Measurements from ENCODE around the gene DYRK3. TPM values are rescaled to one million over a fixed set of nuclear protein-coding genes. Genes with fewer than 3 reads are reported as not detected.
A peak's percentile ranks its signal among the peaks of the same experiment; 100 is the strongest.

Gene DYRK3
- total and polyA plus RNA-seq, 2 of the 13 experiments (the other 11 are each of a cell fraction or from before 2014, with no cell fraction given) = 0.48 to 2.8 TPM

DNA sequence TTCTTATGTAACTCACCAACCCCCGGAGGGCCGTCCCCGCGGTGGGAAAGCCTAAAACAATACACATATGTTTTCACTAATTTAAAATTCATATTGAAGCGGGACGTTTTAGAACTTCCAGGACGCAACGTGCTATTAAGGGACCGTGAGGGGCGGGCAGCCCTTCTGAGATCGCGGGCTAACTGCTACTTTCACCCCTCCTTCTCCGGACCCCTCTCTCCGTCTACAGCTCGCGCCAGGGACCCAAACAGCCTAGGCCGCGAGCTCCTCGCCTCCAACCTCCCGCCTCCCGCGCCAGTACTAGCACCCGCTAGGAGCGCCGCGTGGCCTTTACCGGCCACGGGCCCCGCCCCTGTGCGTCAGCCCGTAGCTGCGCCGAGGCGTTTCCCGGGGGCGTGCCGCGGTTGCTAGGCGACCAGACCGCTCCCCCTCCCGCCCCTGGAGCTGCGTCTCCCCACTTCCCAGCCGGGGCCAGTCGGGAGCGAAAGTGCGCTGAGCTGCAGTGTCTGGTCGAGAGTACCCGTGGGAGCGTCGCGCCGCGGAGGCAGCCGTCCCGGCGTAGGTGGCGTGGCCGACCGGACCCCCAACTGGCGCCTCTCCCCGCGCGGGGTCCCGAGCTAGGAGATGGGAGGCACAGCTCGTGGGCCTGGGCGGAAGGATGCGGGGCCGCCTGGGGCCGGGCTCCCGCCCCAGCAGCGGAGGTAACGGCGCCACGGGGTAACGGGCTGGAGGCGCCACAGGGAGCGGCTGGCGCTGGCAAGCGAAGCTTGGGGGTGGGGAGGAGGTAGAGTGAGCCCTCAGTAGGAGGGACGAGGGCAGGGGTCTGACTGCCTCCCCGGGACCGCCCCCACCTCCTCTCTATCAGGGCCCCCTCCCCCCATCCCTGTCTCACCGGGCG is at the start of gene DYRK3 (continued):
- TF ChIP-seq, protein P1, sequence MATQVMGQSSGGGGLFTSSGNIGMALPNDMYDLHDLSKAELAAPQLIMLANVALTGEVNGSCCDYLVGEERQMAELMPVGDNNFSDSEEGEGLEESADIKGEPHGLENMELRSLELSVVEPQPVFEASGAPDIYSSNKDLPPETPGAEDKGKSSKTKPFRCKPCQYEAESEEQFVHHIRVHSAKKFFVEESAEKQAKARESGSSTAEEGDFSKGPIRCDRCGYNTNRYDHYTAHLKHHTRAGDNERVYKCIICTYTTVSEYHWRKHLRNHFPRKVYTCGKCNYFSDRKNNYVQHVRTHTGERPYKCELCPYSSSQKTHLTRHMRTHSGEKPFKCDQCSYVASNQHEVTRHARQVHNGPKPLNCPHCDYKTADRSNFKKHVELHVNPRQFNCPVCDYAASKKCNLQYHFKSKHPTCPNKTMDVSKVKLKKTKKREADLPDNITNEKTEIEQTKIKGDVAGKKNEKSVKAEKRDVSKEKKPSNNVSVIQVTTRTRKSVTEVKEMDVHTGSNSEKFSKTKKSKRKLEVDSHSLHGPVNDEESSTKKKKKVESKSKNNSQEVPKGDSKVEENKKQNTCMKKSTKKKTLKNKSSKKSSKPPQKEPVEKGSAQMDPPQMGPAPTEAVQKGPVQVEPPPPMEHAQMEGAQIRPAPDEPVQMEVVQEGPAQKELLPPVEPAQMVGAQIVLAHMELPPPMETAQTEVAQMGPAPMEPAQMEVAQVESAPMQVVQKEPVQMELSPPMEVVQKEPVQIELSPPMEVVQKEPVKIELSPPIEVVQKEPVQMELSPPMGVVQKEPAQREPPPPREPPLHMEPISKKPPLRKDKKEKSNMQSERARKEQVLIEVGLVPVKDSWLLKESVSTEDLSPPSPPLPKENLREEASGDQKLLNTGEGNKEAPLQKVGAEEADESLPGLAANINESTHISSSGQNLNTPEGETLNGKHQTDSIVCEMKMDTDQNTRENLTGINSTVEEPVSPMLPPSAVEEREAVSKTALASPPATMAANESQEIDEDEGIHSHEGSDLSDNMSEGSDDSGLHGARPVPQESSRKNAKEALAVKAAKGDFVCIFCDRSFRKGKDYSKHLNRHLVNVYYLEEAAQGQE (IDR thresholded peaks at IDR 0.05; ENCODE audit: borderline replicate concordance in 1 of 2, low read depth in 1 of 2, low read length in 2 of 2) = no peak
- TF ChIP-seq PCBP1 (IDR thresholded peaks at IDR 0.05; ENCODE audit: borderline replicate concordance, low read depth, low read length) (no peak), ZMYM4 (CRISPR knock-in tag; IDR thresholded peaks at IDR 0.05) (peak; percentile 59; the same call in 1 of the 2 replicates), NR2F1 (CRISPR knock-in tag; IDR thresholded peaks at IDR 0.05) (no peak), MED8 (CRISPR knock-in tag; IDR thresholded peaks at IDR 0.05; ENCODE audit: insufficient replicate concordance) (peak; percentile 62), POLR2AphosphoS5 (IDR thresholded peaks at IDR 0.05; ENCODE audit: low read depth, low read length) (peak; percentile 77), ZNF605 (CRISPR knock-in tag; IDR thresholded peaks at IDR 0.05) (0 out of 2 replicates have a peak, but pooled peaks have one; percentile 52), ZNF569 (CRISPR knock-in tag; IDR thresholded peaks at IDR 0.05; ENCODE audit: borderline replicate concordance) (no peak), MXI1 (IDR thresholded peaks at IDR 0.05; ENCODE audit: borderline replicate concordance, low read depth, low read length) (peak; percentile 98), ZNF431 (CRISPR knock-in tag; IDR thresholded peaks at IDR 0.05; ENCODE audit: borderline replicate concordance, low read depth) (no peak; the same call in 1 of the 2 replicates), GATAD1 (CRISPR knock-in tag; IDR thresholded peaks at IDR 0.05) (peak; percentile 69), ZNF501 (CRISPR knock-in tag; IDR thresholded peaks at IDR 0.05) (no peak)
- TF ChIP-seq, protein P2, sequence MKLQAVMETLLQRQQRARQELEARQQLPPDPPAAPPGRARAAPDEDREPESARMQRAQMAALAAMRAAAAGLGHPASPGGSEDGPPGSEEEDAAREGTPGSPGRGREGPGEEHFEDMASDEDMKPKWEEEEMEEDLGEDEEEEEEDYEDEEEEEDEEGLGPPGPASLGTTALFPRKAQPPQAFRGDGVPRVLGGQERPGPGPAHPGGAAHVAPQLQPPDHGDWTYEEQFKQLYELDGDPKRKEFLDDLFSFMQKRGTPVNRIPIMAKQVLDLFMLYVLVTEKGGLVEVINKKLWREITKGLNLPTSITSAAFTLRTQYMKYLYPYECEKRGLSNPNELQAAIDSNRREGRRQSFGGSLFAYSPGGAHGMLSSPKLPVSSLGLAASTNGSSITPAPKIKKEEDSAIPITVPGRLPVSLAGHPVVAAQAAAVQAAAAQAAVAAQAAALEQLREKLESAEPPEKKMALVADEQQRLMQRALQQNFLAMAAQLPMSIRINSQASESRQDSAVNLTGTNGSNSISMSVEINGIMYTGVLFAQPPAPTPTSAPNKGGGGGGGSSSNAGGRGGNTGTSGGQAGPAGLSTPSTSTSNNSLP (IDR thresholded peaks at IDR 0.05; ENCODE audit: low read depth, low read length) = no peak
- TF ChIP-seq, protein P3, sequence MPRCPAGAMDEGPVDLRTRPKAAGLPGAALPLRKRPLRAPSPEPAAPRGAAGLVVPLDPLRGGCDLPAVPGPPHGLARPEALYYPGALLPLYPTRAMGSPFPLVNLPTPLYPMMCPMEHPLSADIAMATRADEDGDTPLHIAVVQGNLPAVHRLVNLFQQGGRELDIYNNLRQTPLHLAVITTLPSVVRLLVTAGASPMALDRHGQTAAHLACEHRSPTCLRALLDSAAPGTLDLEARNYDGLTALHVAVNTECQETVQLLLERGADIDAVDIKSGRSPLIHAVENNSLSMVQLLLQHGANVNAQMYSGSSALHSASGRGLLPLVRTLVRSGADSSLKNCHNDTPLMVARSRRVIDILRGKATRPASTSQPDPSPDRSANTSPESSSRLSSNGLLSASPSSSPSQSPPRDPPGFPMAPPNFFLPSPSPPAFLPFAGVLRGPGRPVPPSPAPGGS (CRISPR knock-in tag; IDR thresholded peaks at IDR 0.05) = peak; percentile 78; the same call in 1 of the 2 replicates
- TF ChIP-seq, protein P4, sequence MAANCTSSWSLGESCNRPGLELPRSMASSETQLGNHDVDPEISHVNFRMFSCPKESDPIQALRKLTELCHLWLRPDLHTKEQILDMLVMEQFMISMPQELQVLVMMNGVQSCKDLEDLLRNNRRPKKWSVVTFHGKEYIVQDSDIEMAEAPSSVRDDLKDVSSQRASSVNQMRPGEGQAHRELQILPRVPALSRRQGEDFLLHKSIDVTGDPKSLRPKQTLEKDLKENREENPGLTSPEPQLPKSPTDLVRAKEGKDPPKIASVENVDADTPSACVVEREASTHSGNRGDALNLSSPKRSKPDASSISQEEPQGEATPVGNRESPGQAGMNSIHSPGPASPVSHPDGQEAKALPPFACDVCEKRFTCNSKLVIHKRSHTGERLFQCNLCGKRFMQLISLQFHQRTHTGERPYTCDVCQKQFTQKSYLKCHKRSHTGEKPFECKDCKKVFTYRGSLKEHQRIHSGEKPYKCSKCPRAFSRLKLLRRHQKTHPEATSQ (CRISPR knock-in tag; IDR thresholded peaks at IDR 0.05; ENCODE audit: borderline replicate concordance) = 0 out of 2 replicates have a peak, but pooled peaks have one; percentile 38
- TF ChIP-seq, protein P5, sequence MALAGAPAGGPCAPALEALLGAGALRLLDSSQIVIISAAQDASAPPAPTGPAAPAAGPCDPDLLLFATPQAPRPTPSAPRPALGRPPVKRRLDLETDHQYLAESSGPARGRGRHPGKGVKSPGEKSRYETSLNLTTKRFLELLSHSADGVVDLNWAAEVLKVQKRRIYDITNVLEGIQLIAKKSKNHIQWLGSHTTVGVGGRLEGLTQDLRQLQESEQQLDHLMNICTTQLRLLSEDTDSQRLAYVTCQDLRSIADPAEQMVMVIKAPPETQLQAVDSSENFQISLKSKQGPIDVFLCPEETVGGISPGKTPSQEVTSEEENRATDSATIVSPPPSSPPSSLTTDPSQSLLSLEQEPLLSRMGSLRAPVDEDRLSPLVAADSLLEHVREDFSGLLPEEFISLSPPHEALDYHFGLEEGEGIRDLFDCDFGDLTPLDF (CRISPR knock-in tag; IDR thresholded peaks at IDR 0.05) = peak; percentile 53; the same call in 1 of the 2 replicates
